Medulla oblongata (tissue), 1 donor: Measurements from ENCODE around the gene SLC34A3.

Experiments used
- DNase-seq: peaks from one replicate; pipeline ENCODE4 v3.0.0-alpha.2; 2015; ENCODE audit errors: extremely low spot score

Gene SLC34A3

DNA sequence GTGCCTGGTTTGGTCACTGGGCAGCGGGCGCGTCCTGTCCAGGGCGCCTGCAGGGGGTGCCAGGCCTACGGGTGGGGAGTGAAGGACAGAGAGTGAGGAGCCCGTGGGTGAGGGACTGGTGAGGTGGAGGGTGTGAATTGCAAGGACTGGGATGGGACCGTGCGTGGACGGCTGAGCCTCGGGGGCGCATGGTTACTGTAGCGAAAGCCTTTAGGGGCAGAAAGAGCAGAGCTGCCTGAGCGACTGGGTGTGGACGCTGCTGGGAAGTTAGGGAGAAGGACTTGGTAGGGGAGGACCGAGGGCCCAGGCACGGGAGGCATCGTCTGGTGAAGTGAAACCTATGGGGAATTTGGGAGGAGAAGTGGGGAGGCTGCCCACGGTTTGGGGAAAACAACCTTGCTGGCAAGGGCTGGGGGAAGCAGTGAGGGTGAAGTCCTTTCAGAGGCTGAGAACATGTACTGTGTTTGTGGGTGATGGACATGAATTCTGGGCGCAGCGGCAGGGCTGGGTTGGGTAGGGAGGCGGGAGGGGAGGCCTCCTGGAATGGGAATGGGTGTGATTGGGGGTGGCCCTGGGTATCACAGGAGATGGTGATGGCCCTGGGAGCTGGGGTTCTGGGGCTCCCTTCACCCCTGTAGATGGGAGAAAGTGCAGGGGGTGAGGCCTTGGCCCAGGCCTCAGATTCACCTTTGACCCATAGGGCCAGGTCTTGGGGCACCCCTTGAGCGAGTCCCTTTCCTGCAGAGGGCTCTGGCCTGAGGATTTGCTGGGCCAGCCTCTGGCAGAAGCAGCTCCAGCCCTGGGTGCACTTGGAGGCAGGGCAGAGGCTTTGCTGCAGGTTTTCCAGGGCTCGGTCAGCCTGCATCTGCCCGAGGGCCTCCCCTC lies 45.1 kb downstream of the SLC34A3 start:
- DNase-seq: no peak

DNA sequence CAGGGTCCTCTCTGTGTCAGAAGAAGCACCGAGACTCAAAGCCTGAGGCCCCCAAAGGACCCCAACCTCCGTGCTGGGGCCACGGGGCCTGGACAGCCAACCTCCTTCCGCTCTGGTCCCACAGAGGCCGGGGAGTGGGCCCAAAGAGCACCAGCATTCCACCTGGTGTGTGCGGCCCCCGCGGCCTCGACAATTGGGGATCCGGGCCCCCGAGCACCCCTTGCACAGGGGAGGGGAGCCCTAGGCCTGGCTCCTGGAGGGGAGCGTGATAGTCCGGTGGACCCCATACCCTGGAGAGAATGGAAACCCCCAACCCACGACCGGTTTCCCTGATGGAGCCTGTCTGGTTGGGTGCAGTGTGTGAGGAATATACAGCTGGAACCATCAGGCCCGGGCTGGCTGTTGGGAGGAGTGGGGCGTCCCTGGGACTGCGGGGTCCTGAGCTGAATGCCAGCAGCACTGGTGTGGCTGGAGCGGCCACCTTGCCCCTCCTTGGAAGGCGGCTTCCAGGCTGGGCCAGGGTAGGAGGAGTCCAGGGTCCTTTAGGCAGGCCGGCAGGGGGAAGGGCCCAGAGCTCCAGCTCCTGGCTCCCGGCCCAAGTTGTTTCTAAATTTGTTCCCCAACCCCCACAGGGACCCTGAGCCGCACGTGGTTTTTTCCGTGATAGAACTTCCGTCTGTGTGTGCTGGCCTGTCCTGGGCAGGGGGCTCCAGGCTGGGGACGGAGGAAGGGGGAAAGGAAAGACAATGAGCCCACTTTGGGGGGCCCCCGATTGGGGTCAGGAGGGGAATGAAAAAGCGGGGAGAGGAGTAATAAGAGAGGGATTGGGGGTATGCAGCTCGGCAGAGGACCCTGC lies 46.0 kb downstream of the SLC34A3 start:
- DNase-seq: no peak

DNA sequence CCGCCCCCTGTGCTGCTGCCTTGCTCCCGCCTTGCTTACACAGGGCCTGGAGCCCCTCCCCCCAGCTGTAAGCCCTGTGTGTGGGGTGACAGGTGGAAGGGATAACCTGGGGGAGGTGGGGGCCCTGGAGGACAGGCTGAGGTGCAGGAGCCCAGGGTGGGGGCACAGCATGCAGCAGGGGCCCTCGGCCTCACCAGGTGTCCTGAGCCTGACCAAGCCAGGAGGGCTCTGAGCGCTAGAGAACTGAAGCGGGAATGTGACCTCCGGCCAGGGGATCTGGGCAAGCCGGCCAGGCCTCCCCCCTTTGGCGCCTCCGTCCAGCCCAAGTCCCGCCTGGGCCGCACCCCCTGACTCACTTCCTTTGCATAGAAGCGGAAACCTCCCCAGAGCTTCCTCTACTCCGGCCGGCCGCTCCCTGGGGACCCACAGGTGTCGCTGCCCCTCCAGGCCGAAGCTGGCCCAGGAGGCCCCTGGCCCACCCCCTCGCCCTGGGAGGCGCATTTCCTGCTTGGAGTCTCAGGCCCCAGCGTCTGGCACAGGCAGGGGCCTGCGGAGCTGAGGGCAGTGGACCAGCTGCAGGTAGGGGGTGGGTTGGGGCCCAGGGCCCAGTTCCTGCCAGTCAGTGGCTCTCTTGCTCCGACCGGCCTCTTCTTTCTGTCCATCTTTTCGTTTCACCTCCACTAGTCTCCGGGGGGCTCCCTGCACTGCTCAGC lies 46.8 kb downstream of the SLC34A3 start, which contains the start of gene TOR4A:
TSS of gene TOR4A (plus strand) at position 398 of the 713 bp plus-strand sequence. CDS start 964 bp downstream, outside the sequence.
- peak; percentile 63 for DNase-seq

DNA sequence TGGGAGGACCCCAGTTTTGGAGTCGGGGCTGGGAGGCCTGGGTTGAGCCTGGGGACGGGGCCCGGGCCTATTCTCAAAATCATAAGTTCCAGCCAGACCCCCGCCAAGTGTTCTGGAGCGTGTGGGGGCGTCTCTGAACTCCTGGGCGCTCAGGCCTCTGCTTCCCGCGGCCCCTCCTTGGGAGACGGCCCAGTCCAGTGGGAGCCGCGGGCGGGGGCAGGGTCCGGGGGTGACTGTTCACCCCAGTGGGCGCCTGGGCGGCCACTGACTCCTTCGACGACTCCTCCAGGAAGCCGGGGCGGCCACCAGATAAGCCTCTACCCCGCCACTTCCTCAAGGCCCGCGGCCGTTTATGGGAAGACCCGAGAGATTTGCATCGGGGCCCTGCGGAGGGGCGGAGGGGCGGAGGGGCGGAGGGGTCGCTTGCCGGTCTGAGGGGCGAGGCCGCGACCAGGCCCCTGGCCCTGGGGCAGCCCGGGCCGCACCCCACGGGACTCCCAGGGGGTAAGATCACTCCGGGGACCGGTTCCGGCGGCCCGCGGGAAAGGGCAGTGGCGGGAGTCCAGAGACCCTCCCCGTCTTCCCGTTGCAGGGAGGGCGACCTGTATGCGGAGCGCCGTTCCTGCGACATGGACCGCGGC lies 47.5 kb downstream of the SLC34A3 start:
- DNase-seq: no peak

DNA sequence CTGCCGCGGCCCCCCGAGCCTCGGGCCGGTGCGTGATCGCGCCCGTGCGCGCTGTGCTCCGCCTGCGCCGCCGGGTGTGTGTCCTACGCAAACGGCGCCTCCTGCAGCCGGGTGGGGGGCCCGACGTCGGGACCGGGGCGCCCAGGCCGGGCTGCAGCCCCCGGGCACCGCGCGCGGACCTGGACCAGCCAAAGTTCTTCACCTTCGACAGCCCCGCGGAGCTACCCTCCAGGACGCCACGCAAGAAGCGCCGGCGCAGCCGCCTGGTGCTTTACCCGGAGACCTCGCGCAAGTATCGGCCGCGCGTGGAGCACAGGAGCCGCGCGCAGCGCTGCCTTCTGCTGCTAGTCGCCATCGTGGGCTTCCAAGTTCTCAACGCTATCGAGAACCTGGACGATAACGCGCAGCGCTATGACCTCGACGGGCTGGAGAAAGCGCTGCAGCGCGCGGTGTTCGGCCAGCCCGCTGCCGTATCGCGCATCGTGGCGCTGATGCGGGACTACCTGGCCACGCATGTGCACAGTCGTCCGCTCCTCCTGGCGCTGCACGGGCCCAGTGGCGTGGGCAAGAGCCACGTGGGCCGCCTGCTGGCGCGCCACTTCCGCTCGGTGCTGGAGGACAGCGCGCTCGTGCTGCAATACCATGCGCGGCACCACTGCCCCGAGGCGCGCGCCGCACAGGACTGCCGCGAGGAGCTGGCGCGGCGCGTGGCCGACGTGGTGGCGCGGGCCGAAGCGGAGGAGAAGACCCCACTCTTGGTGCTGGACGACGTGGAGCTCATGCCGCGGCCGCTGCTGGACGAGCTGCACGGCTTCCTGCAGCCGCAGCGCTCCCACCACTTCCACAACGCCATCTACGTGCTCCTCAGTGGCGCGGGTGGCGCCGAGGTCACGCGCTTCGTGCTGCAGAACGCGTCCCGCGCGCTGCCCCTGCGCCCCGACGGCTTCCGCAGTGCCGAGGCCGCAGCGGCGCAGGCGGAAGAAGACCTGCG lies 48.3 kb downstream of the SLC34A3 start:
- no peak for DNase-seq

DNA sequence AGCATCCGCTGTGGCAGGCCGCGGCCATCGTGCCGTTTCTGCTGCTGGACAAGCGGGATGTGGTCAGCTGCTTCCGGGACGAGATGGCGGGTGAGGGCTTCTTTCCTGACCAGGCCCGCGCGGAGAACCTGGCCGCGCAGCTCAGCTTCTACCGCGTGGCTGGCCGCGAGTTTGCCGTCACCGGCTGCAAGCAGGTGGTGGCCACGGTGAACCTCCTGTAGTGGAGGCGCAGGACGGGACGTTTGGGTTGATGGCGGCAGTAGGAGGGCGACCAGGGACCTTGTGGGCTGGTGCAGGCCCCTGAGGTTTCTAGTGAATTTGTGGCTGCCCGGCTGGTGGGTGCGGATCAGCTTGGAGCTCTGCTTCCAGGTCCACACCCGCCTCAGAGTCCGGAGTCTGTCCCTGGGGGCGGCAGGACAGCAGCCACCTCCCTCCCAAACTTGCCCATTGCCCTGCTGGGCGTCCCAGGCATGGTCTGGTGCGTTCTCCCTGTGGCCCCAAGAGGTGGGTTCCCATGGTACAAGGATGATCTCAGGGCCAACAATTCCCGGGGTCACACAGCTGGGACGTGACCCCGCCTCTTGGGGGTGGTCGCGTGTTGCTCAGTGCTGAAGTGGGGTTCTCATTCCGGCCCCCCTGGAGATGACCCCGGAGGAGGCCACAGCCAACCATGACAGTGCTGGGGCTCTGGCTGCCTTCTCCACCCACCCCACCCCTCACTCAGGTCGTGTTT lies 49.2 kb downstream of the SLC34A3 start:
- no peak for DNase-seq

DNA sequence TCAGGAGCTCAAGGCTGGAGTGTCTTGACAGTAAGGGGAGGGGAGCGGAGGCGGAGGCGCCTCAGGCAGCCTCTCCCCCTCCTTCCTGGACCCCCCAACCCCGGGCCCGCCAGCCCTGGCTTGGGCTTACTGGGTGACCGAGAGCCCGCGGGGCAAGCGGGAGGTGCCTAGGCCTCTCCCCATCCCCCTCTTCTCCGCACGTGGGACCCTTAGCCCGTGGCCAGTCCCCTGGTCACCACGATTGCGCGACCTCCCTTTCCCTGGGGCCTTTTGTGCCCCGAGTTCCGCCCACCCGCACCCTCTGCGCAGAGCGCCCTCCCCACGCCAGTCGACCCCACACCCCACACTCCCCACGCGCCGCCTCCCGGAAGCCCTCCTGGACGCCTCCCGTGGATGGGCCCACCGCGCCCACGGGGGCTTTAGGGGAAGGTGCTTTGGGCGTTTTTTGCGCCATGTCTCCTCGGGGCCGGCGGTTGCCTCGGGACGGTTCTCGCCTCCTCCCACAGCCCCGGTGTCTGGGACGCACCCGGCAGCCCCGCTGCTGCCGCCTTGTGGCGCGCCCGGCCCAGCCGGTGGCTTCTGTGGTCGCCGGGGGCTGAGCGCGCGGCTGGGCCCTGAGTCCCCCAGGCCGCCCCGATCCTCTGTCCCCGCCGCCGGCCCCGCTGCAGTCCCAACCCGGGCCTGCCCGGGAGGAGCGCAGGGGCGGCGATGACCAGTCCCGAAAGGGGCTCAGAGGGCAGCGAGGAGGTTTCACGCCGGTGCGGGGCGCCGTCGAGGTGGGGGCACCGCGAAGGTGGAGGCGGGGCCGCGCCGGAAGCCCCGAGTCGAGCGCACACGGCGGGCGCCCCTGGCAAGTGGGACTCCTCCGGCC lies 50.0 kb downstream of the SLC34A3 start:
- no peak for DNase-seq

DNA sequence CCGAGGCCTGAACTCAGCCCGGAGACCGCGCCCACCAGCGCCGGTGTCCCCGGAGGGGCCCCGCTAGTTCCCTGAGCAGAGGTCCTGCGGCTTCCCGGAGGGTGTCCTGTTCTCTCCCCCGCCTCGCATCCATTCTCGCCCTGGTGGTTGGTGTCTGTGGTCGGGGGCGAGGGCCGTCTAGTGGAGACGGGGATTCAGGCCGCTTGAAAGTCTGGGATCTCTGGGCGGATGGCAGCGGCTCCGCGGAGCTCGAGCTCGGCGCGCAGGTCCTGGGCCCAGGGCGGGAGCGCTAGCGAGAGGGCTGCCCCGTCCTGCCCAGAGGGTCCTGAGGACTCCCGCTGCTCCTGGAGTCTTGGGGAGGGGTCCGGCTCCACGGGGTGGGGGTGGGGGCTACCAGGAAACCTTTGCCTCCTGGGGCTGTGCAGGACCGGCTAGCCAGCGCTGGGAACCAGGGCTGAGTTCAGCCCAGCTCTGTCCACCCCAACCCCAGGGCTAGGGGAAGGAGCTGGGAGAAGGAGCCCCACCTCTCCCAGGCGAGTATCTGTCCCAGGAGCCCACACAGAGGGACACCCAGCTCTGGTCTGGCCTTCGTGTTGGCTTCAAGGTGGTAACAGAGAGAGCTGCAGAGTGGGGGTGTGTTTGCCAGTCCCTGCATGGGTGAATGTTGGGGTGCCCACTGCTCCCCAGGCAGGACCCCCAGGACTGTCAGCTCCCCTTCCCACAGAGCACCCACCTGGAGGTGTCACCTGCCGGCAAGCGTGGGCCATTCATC lies 50.8 kb downstream of the SLC34A3 start:
- DNase-seq: no peak
